AG09319 (cell line): ENCODE data around the gene TMEM50A.
"Not testable (repeated sequence)": the region's sequence is repeated elsewhere in the genome, so short reads cannot be mapped to it uniquely, and the experiment has no call there.

Source experiments
- DNase-seq: peaks from one replicate; pipeline ENCODE4 v3.0.0-alpha.2; 2010; ENCODE audit warnings: low read depth; ENCODE audit errors: extremely low read depth
- CTCF ChIP-seq: IDR thresholded peaks from 2 replicates; pipeline ENCODE4 v1.5.1; 2011; ENCODE audit warnings: low read depth, mild to moderate bottlenecking, inconsistent platforms, low read length, moderate library complexity

The TMEM50A gene

GRCh38 chr1:25327864-25328790 is 10.0 kb upstream of the TMEM50A start:
- DNase-seq: not testable (repeated sequence)

GRCh38 chr1:25328791-25329185 is 9.3 kb upstream of the TMEM50A start:
- DNase-seq: not testable (repeated sequence)

GRCh38 chr1:25329336-25329735 is 8.8 kb upstream of the TMEM50A start:
- not testable (repeated sequence) for DNase-seq

GRCh38 chr1:25329950-25330349 is 8.2 kb upstream of the TMEM50A start:
- TF ChIP-seq CTCF: peak; percentile 15; the same call in 1 of the 2 replicates
- DNase-seq: not testable (repeated sequence)

GRCh38 chr1:25336922-25337354 is 1.2 kb upstream of the TMEM50A start:
- TF ChIP-seq CTCF: peak; percentile 4; the same call in 1 of the 2 replicates
- DNase-seq: not testable (repeated sequence)

GRCh38 chr1:25337483-25338187 is 499 bp upstream of the TMEM50A start:
- not testable (repeated sequence) for DNase-seq

GRCh38 chr1:25338986-25339385 is 852 bp downstream of the TMEM50A start:
- no peak for TF ChIP-seq CTCF
- DNase-seq: no peak

GRCh38 chr1:25341746-25342145 is 3.6 kb downstream of the TMEM50A start:
- TF ChIP-seq CTCF: no peak
- no peak for DNase-seq

GRCh38 chr1:25342846-25343245 is 4.7 kb downstream of the TMEM50A start:
- TF ChIP-seq CTCF: no peak
- DNase-seq: no peak
